Measurements from ENCODE around the gene JKAMP. TPM values are rescaled to one million over a fixed set of nuclear protein-coding genes. Genes with fewer than 3 reads are reported as not detected.
A peak's percentile ranks its signal among the peaks of the same experiment; 100 is the strongest.
"Not testable (repeated sequence)": the region's sequence is repeated elsewhere in the genome, so short reads cannot be mapped to it uniquely, and the experiment has no call there.

The JKAMP gene
- total and polyA plus RNA-seq, 2 donors from 2014 or later, result 40.4 to 48.3 TPM

GRCh38 chr14:59435987-59436386 lies 48.3 kb upstream of the JKAMP start:
- no peak for TF ChIP-seq CTCF (IDR thresholded peaks at IDR 0.05; ENCODE audit: borderline replicate concordance, extremely low read depth, insufficient read depth)
- intact Hi-C loops (cut with DNase I), result no loop called here
- H3K36me3 ChIP-seq (ENCODE audit: control insufficient read depth in 2 of 3, insufficient read depth in 3 of 3, low read length in 3 of 3), result no peaks in the 10 kb centered on the region

GRCh38 chr14:59438195-59438647 lies 46.1 kb upstream of the JKAMP start:
- DNase-seq (no peak), FAIRE-seq (no peak)
- intact Hi-C loops (cut with DNase I), result no loop called here
- no peaks in the 10 kb centered on the region for H3K27me3 ChIP-seq (ENCODE audit: control insufficient read depth, insufficient read depth, low read length)
- no peak for TF ChIP-seq CTCF (IDR thresholded peaks at IDR 0.05; ENCODE audit: borderline replicate concordance, extremely low read depth, insufficient read depth)
- H3K27ac ChIP-seq (ENCODE audit: low read depth in 2 of 2, low read length in 2 of 2), result peak overlapping the region in 1 of 2 donors; percentile 10
- no peak overlapping the region for H3K4me3 ChIP-seq (ENCODE audit: low read length in 3 of 3)
- H3K9ac ChIP-seq (ENCODE audit: low read length in 3 of 3), result no peak overlapping the region
- no peaks in the 10 kb centered on the region for H3K9me3 ChIP-seq (ENCODE audit: control insufficient read depth in 2 of 3, insufficient read depth in 1 of 3, low read length in 3 of 3)
- no peaks in the 10 kb centered on the region for H3K36me3 ChIP-seq (ENCODE audit: control insufficient read depth in 2 of 3, insufficient read depth in 3 of 3, low read length in 3 of 3)
- H3K4me1 ChIP-seq (ENCODE audit: control insufficient read depth in 2 of 3, insufficient read depth in 2 of 3, low read depth in 1 of 3, low read length in 3 of 3), result no peaks in the 10 kb centered on the region

More at GRCh38 chr14:59435987-59436386, 48.3 kb upstream of the JKAMP start:
- no peak overlapping the region for H3K27ac ChIP-seq (ENCODE audit: low read depth in 2 of 2, low read length in 2 of 2)
- FAIRE-seq (no peak), DNase-seq (no peak)
- H3K9me3 ChIP-seq (ENCODE audit: control insufficient read depth in 2 of 3, insufficient read depth in 1 of 3, low read length in 3 of 3), result no peaks in the 10 kb centered on the region
- no peaks in the 10 kb centered on the region for H3K27me3 ChIP-seq (ENCODE audit: control insufficient read depth, insufficient read depth, low read length)
- no peak overlapping the region for H3K4me3 ChIP-seq (ENCODE audit: low read length in 3 of 3)
- H3K9ac ChIP-seq (ENCODE audit: low read length in 3 of 3), result no peak overlapping the region
- peaks cover 0 to 6% (median 0%) of the 10 kb centered on the region in 3 donors for H3K4me1 ChIP-seq (ENCODE audit: control insufficient read depth in 2 of 3, insufficient read depth in 2 of 3, low read depth in 1 of 3, low read length in 3 of 3)

GRCh38 chr14:59439256-59439965 lies 44.9 kb upstream of the JKAMP start:
- FAIRE-seq (no peak), DNase-seq (no peak)
- no peaks in the 10 kb centered on the region for H3K9me3 ChIP-seq (ENCODE audit: control insufficient read depth in 2 of 3, insufficient read depth in 1 of 3, low read length in 3 of 3)
- no peaks in the 10 kb centered on the region for H3K4me1 ChIP-seq (ENCODE audit: control insufficient read depth in 2 of 3, insufficient read depth in 2 of 3, low read depth in 1 of 3, low read length in 3 of 3)
- H3K27ac ChIP-seq (ENCODE audit: low read depth in 2 of 2, low read length in 2 of 2), result no peak overlapping the region
- intact Hi-C loops (cut with DNase I), result no loop called here
- TF ChIP-seq CTCF (IDR thresholded peaks at IDR 0.05; ENCODE audit: borderline replicate concordance, extremely low read depth, insufficient read depth), result no peak
- H3K27me3 ChIP-seq (ENCODE audit: control insufficient read depth, insufficient read depth, low read length), result no peaks in the 10 kb centered on the region
- H3K4me3 ChIP-seq (ENCODE audit: low read length in 3 of 3), result no peak overlapping the region
- no peak overlapping the region for H3K9ac ChIP-seq (ENCODE audit: low read length in 3 of 3)
- no peaks in the 10 kb centered on the region for H3K36me3 ChIP-seq (ENCODE audit: control insufficient read depth in 2 of 3, insufficient read depth in 3 of 3, low read length in 3 of 3)

GRCh38 chr14:59448673-59449072 lies 35.6 kb upstream of the JKAMP start:
- H3K27ac ChIP-seq (ENCODE audit: low read depth in 2 of 2, low read length in 2 of 2); H3K4me1 ChIP-seq (ENCODE audit: control insufficient read depth in 2 of 3, insufficient read depth in 2 of 3, low read depth in 1 of 3, low read length in 3 of 3); H3K9me3 ChIP-seq (ENCODE audit: control insufficient read depth in 2 of 3, insufficient read depth in 1 of 3, low read length in 3 of 3); FAIRE-seq; H3K36me3 ChIP-seq (ENCODE audit: control insufficient read depth in 2 of 3, insufficient read depth in 3 of 3, low read length in 3 of 3); H3K9ac ChIP-seq (ENCODE audit: low read length in 3 of 3); H3K4me3 ChIP-seq (ENCODE audit: low read length in 3 of 3); DNase-seq; H3K27me3 ChIP-seq (ENCODE audit: control insufficient read depth, insufficient read depth, low read length): not testable (repeated sequence)
- intact Hi-C loops (cut with DNase I), result loop anchor here (5.0 kb wide), 1 partner anchor 321 kb away; no protein-coding TSS in a partner anchor

Data from kidney (tissue), 14 donors.